Measurements from ENCODE around the gene ZNF407.

The ZNF407 gene

GRCh38 chr18:74788657-74789056 lies 191.0 kb downstream of the ZNF407 start:
- TF ChIP-seq CTCF (conservative IDR thresholded peaks at IDR 0.05): no peak
- H3K27ac ChIP-seq: no peak overlapping the region

GRCh38 chr18:74789078-74789477 lies 191.4 kb downstream of the ZNF407 start:
- H3K27ac ChIP-seq: no peak overlapping the region
- TF ChIP-seq CTCF (conservative IDR thresholded peaks at IDR 0.05): no peak

DNA sequence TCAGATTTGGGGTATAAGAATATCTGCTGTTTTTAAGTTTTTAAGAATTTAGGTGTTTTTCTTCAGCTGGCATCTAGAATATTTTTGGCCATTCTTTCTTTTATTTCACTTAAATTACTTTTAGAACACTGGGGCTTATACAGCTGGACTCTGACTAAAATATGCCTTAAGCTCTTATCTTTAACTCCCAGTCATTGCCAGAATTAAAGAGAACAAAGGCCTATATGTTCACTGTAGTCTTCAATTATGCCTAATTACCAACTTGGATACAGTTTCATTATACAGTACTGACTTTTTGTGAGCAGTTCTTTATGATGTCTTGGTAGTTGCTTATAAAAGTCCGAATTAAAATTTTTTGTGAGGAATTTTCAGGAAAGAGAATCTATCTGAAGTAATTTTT lies 192.8 kb downstream of the ZNF407 start:
- H3K27ac ChIP-seq: no peak overlapping the region
- TF ChIP-seq CTCF (conservative IDR thresholded peaks at IDR 0.05): no peak

DNA sequence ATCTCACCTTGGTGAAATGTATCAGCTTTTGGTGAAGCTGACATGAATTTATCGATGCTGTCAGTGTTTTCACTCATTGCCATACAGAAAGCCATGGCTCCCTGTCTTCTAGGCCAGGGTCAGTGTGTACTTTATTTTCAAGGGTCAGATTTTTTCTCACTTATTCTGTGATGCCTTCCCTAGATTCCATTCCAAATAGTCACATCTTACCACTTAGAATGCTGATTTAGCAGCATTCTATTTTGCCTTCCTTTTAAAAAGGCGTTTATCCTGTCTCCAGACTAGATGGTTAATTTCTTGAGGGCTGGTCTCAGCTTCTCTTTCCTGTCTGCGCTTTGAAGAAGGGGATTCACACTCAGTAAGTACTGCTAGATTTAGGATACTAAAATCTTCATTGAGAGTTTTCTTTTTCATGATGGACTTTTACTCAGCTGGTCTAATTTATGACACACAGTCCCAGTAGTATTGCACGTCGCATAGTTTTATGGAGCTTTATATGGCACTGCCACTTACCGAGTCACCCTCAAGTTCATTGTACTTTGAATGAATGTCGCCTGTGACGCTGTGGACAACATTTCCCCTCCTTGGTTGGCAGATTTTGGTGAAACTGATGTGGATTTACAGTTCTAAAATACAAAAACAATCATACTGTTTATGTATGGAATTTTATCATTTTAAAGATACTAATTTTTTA lies 194.0 kb downstream of the ZNF407 start:
- TF ChIP-seq CTCF (conservative IDR thresholded peaks at IDR 0.05): no peak
- H3K27ac ChIP-seq: no peak overlapping the region

GRCh38 chr18:74793746-74794145 lies 196.1 kb downstream of the ZNF407 start:
- TF ChIP-seq CTCF (conservative IDR thresholded peaks at IDR 0.05): no peak
- H3K27ac ChIP-seq: no peak overlapping the region

DNA sequence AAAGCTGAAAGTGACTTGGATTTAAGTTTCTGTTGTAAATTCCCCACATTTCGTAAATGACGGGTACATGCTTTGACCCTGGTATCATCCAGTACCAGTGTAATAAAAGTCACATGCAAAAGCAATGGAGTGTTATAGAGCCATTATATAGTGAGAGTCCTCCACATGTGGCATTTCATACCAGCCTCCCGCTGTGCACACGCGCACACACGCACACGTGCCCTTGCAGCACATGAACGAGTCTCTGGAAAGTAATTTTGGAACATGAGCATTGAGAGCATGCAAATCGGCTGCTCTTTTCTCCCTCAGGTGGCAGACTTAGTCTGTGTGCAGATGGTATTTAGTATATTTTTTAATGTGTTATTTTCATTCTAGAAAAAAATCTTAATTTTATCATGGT lies 198.1 kb downstream of the ZNF407 start:
- TF ChIP-seq CTCF (conservative IDR thresholded peaks at IDR 0.05): no peak
- H3K27ac ChIP-seq: no peak overlapping the region

- TF ChIP-seq CTCF (conservative IDR thresholded peaks at IDR 0.05): no peak
- no peak overlapping the region for H3K27ac ChIP-seq
Observed at GRCh38 chr18:74796211-74796610, 198.5 kb downstream of the ZNF407 start.
